ENCODE data around the gene ZPBP2. TPM values are rescaled to one million over a fixed set of nuclear protein-coding genes. Genes with fewer than 3 reads are reported as not detected.

The ZPBP2 gene
- total and polyA plus RNA-seq, 9 of the 15 experiments (the other 6 are each of a cell fraction or from before 2014, with no cell fraction given) = not detected

DNA sequence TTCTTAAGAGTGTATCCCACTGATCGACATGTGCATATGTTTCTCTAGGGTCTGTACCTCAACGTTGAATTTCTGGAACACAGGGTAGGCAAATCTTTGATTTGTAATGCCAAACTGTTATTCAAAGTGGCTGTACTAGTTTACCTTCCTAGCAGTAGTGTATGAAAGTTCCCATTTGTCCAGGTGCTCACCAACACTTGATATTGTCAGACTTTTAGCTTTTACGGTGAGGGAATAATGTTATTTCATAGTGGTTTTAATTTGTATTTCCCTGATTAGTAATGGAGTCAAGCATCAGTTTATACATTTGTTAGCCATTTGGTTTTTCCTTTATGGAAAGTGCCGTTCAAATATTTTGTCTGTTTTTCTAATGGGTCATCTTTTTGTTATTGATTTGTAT lies 30.1 kb downstream of the ZPBP2 start:
- no peak overlapping the region for H3K4me3 ChIP-seq
- H4K20me1 ChIP-seq (replicated peaks; ENCODE audit: control insufficient read depth, insufficient read depth, low read length) = no peaks in the 10 kb centered on the region
- no peaks in the 10 kb centered on the region for H3K9me1 ChIP-seq (ENCODE audit: control insufficient read depth, insufficient read depth, low read length)
- TF ChIP-seq, protein P1, sequence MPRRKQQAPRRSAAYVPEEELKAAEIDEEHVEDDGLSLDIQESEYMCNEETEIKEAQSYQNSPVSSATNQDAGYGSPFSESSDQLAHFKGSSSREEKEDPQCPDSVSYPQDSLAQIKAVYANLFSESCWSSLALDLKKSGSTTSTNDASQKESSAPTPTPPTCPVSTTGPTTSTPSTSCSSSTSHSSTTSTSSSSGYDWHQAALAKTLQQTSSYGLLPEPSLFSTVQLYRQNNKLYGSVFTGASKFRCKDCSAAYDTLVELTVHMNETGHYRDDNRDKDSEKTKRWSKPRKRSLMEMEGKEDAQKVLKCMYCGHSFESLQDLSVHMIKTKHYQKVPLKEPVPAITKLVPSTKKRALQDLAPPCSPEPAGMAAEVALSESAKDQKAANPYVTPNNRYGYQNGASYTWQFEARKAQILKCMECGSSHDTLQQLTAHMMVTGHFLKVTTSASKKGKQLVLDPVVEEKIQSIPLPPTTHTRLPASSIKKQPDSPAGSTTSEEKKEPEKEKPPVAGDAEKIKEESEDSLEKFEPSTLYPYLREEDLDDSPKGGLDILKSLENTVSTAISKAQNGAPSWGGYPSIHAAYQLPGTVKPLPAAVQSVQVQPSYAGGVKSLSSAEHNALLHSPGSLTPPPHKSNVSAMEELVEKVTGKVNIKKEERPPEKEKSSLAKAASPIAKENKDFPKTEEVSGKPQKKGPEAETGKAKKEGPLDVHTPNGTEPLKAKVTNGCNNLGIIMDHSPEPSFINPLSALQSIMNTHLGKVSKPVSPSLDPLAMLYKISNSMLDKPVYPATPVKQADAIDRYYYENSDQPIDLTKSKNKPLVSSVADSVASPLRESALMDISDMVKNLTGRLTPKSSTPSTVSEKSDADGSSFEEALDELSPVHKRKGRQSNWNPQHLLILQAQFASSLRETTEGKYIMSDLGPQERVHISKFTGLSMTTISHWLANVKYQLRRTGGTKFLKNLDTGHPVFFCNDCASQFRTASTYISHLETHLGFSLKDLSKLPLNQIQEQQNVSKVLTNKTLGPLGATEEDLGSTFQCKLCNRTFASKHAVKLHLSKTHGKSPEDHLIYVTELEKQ (CRISPR knock-in tag; IDR thresholded peaks at IDR 0.05) = no peak
- no peak for TF ChIP-seq SRSF3 (IDR thresholded peaks at IDR 0.05; ENCODE audit: insufficient read depth, low read length)
- H3K9me3 ChIP-seq (replicated peaks; ENCODE audit: control insufficient read depth, insufficient read depth, low read depth, low read length) = no peaks in the 10 kb centered on the region
- no peak overlapping the region for H3K9ac ChIP-seq (ENCODE audit: insufficient read depth in 1 of 2, low read depth in 2 of 2, low read length in 2 of 2)
- no peaks in the 10 kb centered on the region for H3K36me3 ChIP-seq (ENCODE audit: control insufficient read depth, insufficient read depth, low read length)
- H3K4me2 ChIP-seq (ENCODE audit: insufficient read depth, low read length) = no peak overlapping the region
- 24% methylated on average over 4 of the region's 4 CpGs for WGBS (ENCODE audit: insufficient coverage, low coverage, missing lambda C conversion rate)
- ChIA-PET POLR2A (interaction anchor here (1.2 kb wide), 1 partner anchor 9 kb away, joined by 3 read pairs; no protein-coding TSS in a partner anchor), CTCF (ENCODE audit: low intra/inter-chr PET ratio) (no interaction called here)
- DNase-seq (ENCODE audit: extremely low read depth in 1 of 4, low spot score in 3 of 4) = no peak
- no peaks in the 10 kb centered on the region for H3K79me2 ChIP-seq (ENCODE audit: control insufficient read depth, insufficient read depth, low read length)
- peaks cover 0 to under 1% of the 10 kb centered on the region in 2 experiments; a peak in 1 of 5 replicates for H3K4me1 ChIP-seq (replicated peaks in 1 of 2; ENCODE audit: control insufficient read depth in 2 of 2, insufficient read depth in 2 of 2, low read length in 2 of 2)
- ATAC-seq = no peak
- intact Hi-C loops (cut with micrococcal nuclease) (no loop called here), in situ Hi-C loops (cut with MboI) (no loop called here)
- H3K27ac ChIP-seq (ENCODE audit: extremely low read depth, low read depth, low read length) = no peak overlapping the region
- no TSS peak for BruUV-seq (replicated peaks)
- H3K27me3 ChIP-seq (ENCODE audit: control insufficient read depth in 2 of 2, insufficient read depth in 2 of 2, low read length in 2 of 2) = peaks cover under 1 to 2% of the 10 kb centered on the region in 2 experiments; a peak in 2 of 5 replicates
- no peak overlapping the region for H2AFZ ChIP-seq (ENCODE audit: low read depth, low read length)
- no peak for FAIRE-seq

Measured in K562 (cell line).